ENCODE results near the gene CCDC157. TPM values are rescaled to one million over a fixed set of nuclear protein-coding genes. Genes with fewer than 3 reads are reported as not detected.

The CCDC157 gene
- total RNA-seq, 2 experiments from 2014 or later, result 2.2 to 2.4 TPM

GRCh38 chr22:30347255-30347892 is 9.4 kb upstream of the CCDC157 start:
- ChIA-PET POLR2A (interaction anchor here (1.2 to 1.9 kb wide), 3 partner anchors 9 to 52 kb away, joined by 4 to 8 read pairs (median 4); partner anchors contain the start of genes CCDC157 and SF3A1), CTCF (interaction anchor here (0.8 to 2.1 kb wide), 3 partner anchors 40 to 59 kb away, joined by 3 to 12 read pairs (median 6); partner anchors contain the start of gene RNF215)
- Mint-ChIP-seq H3K4me3 (no peak overlapping the region), H3K36me3 (ENCODE audit: low read depth) (peaks cover 69% of the 10 kb centered on the region), H3K27ac (peak overlapping the region; percentile 83), H3K9me3 (no peaks in the 10 kb centered on the region), H3K27me3 (no peaks in the 10 kb centered on the region), H3K4me1 (ENCODE audit: low read depth) (peaks cover 45% of the 10 kb centered on the region)
- intact Hi-C loops (cut with micrococcal nuclease), result no loop called here
- ATAC-seq, result peak; percentile 81
- DNase-seq, result no peak
- TF ChIP-seq CTCF (IDR thresholded peaks at IDR 0.05), result no peak

DNA sequence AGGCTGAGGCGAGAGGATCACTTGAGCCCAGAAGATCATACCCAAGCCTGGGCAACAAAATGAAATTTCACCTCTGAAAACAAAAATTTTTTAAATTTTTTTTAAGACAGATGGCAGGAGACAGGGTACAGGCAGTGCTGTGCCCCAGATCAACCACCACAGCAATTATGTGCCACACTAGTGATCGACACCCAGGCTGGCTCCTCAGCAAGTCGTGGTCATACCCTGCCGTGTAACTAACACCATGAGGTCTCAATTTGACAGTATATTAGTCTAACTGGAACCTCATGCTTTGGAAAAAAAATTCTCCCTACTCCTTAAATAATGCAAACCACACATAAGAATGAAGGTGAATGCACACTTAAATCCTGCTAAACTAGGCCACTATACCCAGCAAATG is 8.4 kb upstream of the CCDC157 start:
- Mint-ChIP-seq H3K4me1 (ENCODE audit: low read depth) (peaks cover 53% of the 10 kb centered on the region), H3K27ac (peak overlapping the region; percentile 86), H3K9me3 (no peaks in the 10 kb centered on the region), H3K4me3 (no peak overlapping the region), H3K36me3 (ENCODE audit: low read depth) (peaks cover 68% of the 10 kb centered on the region), H3K27me3 (no peaks in the 10 kb centered on the region)
- DNase-seq (no peak), ATAC-seq (no peak)
- no peak for TF ChIP-seq CTCF (IDR thresholded peaks at IDR 0.05)
- ChIA-PET CTCF (interaction anchor here (1.2 to 3.0 kb wide), 2 partner anchors 39 to 60 kb away, joined by 6 to 17 read pairs; partner anchors contain the start of genes CASTOR1 and RNF215), POLR2A (interaction anchor here (1.3 to 2.0 kb wide), 5 partner anchors 8 to 56 kb away, joined by 3 to 8 read pairs (median 4); partner anchors contain the start of genes CCDC157 and SF3A1)
- intact Hi-C loops (cut with micrococcal nuclease), result no loop called here

DNA sequence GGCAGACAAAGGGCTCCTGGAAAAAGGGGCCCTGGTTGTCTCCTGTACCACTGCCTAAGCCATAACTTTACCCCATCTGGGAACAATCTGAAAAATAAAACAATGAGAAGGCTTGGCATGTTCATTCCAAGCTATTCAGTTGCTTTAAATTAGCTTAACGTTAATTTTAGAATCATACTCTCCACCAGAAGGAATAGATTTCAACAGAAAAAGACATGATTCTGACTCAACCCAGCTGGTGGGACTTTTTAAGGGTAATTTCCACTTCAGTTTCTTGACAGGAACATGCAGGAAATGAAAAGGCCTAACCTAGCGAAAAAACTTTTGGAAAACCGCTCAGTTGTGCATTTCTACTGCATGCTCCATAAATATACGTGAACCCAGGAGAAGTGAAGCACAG is 8.0 kb upstream of the CCDC157 start:
- Mint-ChIP-seq H3K36me3 (ENCODE audit: low read depth) (peaks cover 67% of the 10 kb centered on the region), H3K4me1 (ENCODE audit: low read depth) (peaks cover 57% of the 10 kb centered on the region), H3K9me3 (no peaks in the 10 kb centered on the region), H3K4me3 (no peak overlapping the region), H3K27ac (peak overlapping the region; percentile 86), H3K27me3 (no peaks in the 10 kb centered on the region)
- ChIA-PET CTCF (interaction anchor here (0.8 to 3.0 kb wide), 3 partner anchors 13 to 128 kb away, joined by 3 to 17 read pairs (median 3); partner anchors contain the start of gene CASTOR1), POLR2A (interaction anchor here (1.3 to 2.0 kb wide), 5 partner anchors 9 to 56 kb away, joined by 3 to 5 read pairs (median 4); partner anchors contain the start of gene TBC1D10A)
- no peak for DNase-seq
- no peak for ATAC-seq
- TF ChIP-seq CTCF (IDR thresholded peaks at IDR 0.05), result no peak
- intact Hi-C loops (cut with micrococcal nuclease), result no loop called here

DNA sequence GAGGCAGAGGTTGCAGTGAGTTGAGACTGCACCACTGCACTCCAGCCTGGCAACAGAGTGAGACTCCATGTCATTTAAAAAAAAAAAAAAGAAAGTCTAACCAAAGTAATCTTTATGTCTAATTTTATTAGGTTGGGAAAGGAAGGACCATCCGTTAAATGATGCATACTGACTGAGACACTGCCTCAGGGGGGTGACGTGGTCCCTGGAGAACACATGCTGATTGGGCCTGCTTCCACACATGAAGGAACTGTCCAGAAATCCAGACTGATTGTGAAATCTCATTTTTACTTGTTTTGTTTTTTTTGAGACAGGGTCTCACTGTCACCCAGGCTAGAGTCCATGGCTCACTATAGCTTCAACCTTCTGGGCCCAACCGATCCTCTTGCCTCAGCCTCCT is 5.6 kb upstream of the CCDC157 start:
- Mint-ChIP-seq H3K27me3 (no peaks in the 10 kb centered on the region), H3K27ac (no peak overlapping the region), H3K36me3 (ENCODE audit: low read depth) (peaks cover 67% of the 10 kb centered on the region), H3K9me3 (no peaks in the 10 kb centered on the region), H3K4me3 (no peak overlapping the region), H3K4me1 (ENCODE audit: low read depth) (peaks cover 72% of the 10 kb centered on the region)
- TF ChIP-seq CTCF (IDR thresholded peaks at IDR 0.05), result no peak
- DNase-seq (no peak), ATAC-seq (no peak)
- ChIA-PET POLR2A (no interaction called here), CTCF (interaction anchor here (2.1 to 3.0 kb wide), 2 partner anchors 36 to 63 kb away, joined by 5 to 17 read pairs; partner anchors contain the start of genes CASTOR1 and RNF215)
- intact Hi-C loops (cut with micrococcal nuclease), result no loop called here

GRCh38 chr22:30354644-30355043 is 2.2 kb upstream of the CCDC157 start:
- H3K27me3 Mint-ChIP-seq, result no peaks in the 10 kb centered on the region
- H3K4me3 Mint-ChIP-seq, result peak overlapping the region; percentile 96
- ATAC-seq (no peak), DNase-seq (no peak)
- no peak for TF ChIP-seq CTCF (IDR thresholded peaks at IDR 0.05)
- peaks cover 54% of the 10 kb centered on the region for H3K4me1 Mint-ChIP-seq (ENCODE audit: low read depth)
- H3K27ac Mint-ChIP-seq, result peak overlapping the region; percentile 55
- intact Hi-C loops (cut with micrococcal nuclease), result no loop called here
- H3K9me3 Mint-ChIP-seq, result no peaks in the 10 kb centered on the region
- peaks cover 48% of the 10 kb centered on the region for H3K36me3 Mint-ChIP-seq (ENCODE audit: low read depth)
- POLR2A ChIA-PET, result interaction anchor here (0.8 to 1.8 kb wide), 10 partner anchors 9 to 702 kb away, joined by 3 to 12 read pairs (median 3); partner anchors contain the start of gene CASTOR1
- CTCF ChIA-PET, result interaction anchor here (2.9 kb wide), 1 partner anchor 66 kb away, joined by 43 read pairs; the partner anchor contains the start of gene CASTOR1

Data from activated CD8-positive, alpha-beta T cell treated with anti-CD3 and anti-CD28 coated beads for 36 hours (primary cell).